OCI-LY7 (cell line): ENCODE results near the gene NUDT3.
A peak's percentile ranks its signal among the peaks of the same experiment; 100 is the strongest.

Source experiments
- EZH2phosphoT487 ChIP-seq: fragments of 200-600 bp; sonication (generic); IDR thresholded peaks from 2 replicates; pipeline ENCODE4 v1.6.1; 2018; ENCODE audit warnings: low read depth, borderline replicate concordance, mild to moderate bottlenecking, mixed run types, antibody characterized with exemption, low read length, moderate library complexity, mixed read lengths
- TF ChIP-seq, protein P1 (sequence below): fragments of 200-600 bp; sonication (generic); conservative IDR thresholded peaks from 2 replicates; pipeline ENCODE4 v1.5.1; 2014; ENCODE audit warnings: mild to moderate bottlenecking, antibody characterized with exemption, low read length, moderate library complexity, mixed read lengths

DNA sequence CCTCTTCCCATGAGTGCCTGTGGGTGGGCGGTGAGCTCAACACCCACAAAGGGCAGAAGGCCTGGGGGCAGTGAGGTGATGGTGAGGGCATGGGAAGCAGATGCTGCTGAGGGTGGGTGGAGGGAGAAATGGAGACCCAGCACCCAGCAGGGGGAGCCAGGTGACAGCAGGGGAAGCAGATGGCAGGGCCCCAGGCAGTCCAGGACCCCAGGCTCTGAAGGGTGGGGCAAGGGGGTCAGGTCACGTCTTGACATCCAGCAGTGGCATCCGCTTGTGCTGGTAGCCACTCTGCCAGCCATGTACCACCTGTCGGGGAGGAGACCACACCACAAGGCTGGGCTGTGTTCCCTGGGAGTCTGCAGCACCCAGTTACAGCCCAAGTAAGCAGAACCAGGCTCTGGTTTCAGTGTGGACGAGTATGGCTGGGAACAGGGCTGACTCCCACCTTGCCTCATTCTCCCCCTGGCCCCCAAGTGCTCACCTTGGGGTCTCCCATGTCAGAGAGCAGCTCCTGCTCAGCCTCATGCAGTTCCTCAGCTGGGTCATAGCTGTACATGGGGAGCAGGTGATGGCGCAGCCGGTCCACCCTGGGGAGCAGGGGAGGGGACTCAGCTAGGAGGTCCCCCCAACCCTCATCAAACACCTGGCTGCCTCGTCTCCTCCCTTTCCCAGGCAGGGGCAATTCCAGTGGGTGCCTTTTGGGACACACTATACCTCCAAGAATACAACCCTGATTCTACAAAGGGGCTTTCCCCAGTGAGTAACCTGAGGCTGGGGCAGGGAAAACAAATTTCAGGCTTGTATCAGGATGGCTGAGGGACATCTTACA lies 145.7 kb downstream of the NUDT3 start:
- TF ChIP-seq, protein P1, sequence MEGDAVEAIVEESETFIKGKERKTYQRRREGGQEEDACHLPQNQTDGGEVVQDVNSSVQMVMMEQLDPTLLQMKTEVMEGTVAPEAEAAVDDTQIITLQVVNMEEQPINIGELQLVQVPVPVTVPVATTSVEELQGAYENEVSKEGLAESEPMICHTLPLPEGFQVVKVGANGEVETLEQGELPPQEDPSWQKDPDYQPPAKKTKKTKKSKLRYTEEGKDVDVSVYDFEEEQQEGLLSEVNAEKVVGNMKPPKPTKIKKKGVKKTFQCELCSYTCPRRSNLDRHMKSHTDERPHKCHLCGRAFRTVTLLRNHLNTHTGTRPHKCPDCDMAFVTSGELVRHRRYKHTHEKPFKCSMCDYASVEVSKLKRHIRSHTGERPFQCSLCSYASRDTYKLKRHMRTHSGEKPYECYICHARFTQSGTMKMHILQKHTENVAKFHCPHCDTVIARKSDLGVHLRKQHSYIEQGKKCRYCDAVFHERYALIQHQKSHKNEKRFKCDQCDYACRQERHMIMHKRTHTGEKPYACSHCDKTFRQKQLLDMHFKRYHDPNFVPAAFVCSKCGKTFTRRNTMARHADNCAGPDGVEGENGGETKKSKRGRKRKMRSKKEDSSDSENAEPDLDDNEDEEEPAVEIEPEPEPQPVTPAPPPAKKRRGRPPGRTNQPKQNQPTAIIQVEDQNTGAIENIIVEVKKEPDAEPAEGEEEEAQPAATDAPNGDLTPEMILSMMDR = peak; percentile 79
- TF ChIP-seq EZH2phosphoT487 = no peak
